Activated CD4-positive, alpha-beta memory T cell treated with anti-CD3 and anti-CD28 coated beads, Interleukin-2, amount 10 ng/mL, durations not matched to agents 7 days and 5 days (primary cell): ENCODE data around the gene SHFL. TPM values are rescaled to one million over a fixed set of nuclear protein-coding genes. Genes with fewer than 3 reads are reported as not detected.

Source experiments
- CTCF ChIA-PET: fragments of 350-600 bp; sonication (Branson Sonifier 250); formaldehyde crosslinking; loops from one replicate; lab custom pipeline; 2021; ENCODE audit warnings: antibody characterized with exemption, inconsistent platforms; lab: Charles Lee
- POLR2A ChIA-PET: fragments of 350-600 bp; sonication (Branson Sonifier 250); formaldehyde crosslinking; loops from one replicate; lab custom pipeline; 2021; ENCODE audit warnings: antibody characterized with exemption; lab: Charles Lee
- DNase-seq: peaks from one replicate; pipeline ENCODE4 v3.0.0-alpha.2; 2020
- H3K27ac Mint-ChIP-seq: one replicate; pipeline ENCODE4 v1.8.0; 2021; ENCODE audit warnings: mild to moderate bottlenecking, mixed read lengths
- H3K27me3 Mint-ChIP-seq: one replicate; pipeline ENCODE4 v1.8.0; 2021; ENCODE audit warnings: mixed read lengths
- H3K36me3 Mint-ChIP-seq: one replicate; pipeline ENCODE4 v1.8.0; 2021; ENCODE audit warnings: low read depth, mixed read lengths
- H3K4me1 Mint-ChIP-seq: one replicate; pipeline ENCODE4 v1.8.0; 2021; ENCODE audit warnings: mixed read lengths
- H3K4me3 Mint-ChIP-seq: one replicate; pipeline ENCODE4 v1.8.0; 2021; ENCODE audit warnings: mild to moderate bottlenecking, mixed read lengths
- H3K9me3 Mint-ChIP-seq: one replicate; pipeline ENCODE4 v1.8.0; 2021; ENCODE audit warnings: mixed read lengths
- total RNA-seq, 2 experiments: library from RNA; stranded (reverse); gene quantifications; one replicate each; pipeline ENCODE4 v1.2.3, GENCODE V29; 2021

Gene SHFL
- total RNA-seq, 2 experiments from 2014 or later: 103 to 108 TPM

GRCh38 chr19:10105509-10106099 lies 19.5 kb downstream of the SHFL start:
- CTCF ChIA-PET: interaction anchor here (1.3 kb wide), 1 partner anchor 9 kb away, joined by 7 read pairs; no protein-coding TSS in a partner anchor
- peak overlapping the region; percentile 97 for H3K27ac Mint-ChIP-seq
- peak overlapping the region; percentile 88 for H3K4me3 Mint-ChIP-seq
- peak; percentile 73 for DNase-seq
- H3K27me3 Mint-ChIP-seq: no peaks in the 10 kb centered on the region
- H3K9me3 Mint-ChIP-seq: no peaks in the 10 kb centered on the region
- H3K36me3 Mint-ChIP-seq: peaks cover 38% of the 10 kb centered on the region
- peaks cover 76% of the 10 kb centered on the region for H3K4me1 Mint-ChIP-seq
- POLR2A ChIA-PET: interaction anchor here (0.8 to 7.8 kb wide), 9 partner anchors 10 to 165 kb away, joined by 3 to 96 read pairs (median 5); partner anchors contain the start of genes DNMT1, EIF3G, ICAM1 and P2RY11

DNA sequence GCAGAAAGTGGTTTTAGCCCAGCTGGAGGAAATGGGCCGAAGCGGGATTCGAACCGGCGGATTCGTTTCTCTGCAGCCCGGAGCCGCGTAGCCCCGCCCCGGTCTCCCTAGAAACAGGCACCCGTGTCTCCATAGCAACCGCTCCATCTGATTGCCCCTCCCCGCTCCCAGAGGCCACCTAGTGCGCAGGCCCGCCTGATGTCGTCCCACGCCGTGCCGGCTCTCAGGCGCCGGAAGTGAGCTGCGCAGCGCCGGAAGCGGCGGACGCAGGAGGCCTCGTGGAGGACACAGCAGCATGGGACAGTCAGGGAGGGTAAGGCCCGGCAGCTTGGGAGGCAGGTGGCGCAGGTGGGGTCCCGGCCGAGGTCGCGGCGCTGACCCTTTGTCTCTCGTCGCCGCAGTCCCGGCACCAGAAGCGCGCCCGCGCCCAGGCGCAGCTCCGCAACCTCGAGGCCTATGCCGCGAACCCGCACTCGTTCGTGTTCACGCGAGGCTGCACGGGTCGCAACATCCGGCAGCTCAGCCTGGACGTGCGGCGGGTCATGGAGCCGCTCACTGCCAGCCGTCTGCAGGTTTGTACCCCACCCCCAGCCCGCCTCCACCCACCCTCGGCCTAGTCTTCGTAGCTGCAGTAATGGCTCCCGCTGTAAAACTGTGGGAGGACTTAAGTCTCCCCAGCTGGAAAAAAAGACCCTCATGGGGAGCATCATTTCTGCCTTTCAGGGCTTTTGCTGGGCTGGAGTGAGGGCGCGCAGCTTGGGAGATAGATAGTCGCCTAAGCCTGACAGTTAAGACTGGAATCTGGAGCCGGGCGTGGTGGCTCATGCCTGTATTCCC lies 20.2 kb downstream of the SHFL start, which contains the start of gene PPAN:
Gene PPAN, plus strand, starts transcription at position 263 of the 837 bp plus-strand sequence. Its CDS starts 33 bp downstream, at position 296.
- Mint-ChIP-seq H3K4me1 (peaks cover 79% of the 10 kb centered on the region), H3K4me3 (peak within 1 kb of the TSS; percentile 88), H3K27ac (peak within 1 kb of the TSS; percentile 97), H3K27me3 (no peaks in the 10 kb centered on the region), H3K9me3 (no peaks in the 10 kb centered on the region), H3K36me3 (peaks cover 42% of the 10 kb centered on the region)
- CTCF ChIA-PET: interaction anchor here (0.6 to 1.6 kb wide), 3 partner anchors 10 to 1122 kb away, joined by 4 to 7 read pairs (median 6); no protein-coding TSS in a partner anchor
- peak; percentile 98 for DNase-seq
- POLR2A ChIA-PET: interaction anchor here (0.7 to 7.8 kb wide), 10 partner anchors 10 to 164 kb away, joined by 3 to 96 read pairs (median 4); partner anchors contain the start of genes DNMT1, EIF3G, ICAM1 and P2RY11

DNA sequence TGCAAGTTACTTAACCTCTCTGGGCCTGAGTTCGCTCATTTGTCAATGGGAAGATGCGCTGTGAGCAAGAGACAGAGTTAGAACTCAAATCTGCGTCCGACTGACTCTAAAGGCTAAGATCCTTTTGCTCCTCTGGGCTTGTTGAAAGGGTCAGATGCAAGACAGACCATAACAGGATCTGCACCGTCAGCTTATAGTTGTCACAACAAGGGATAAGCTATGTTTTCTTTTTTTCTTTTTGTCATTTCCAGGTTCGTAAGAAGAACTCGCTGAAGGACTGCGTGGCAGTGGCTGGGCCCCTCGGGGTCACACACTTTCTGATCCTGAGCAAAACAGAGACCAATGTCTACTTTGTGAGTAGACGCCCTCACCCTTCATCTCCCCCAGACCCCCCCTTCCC lies 21.1 kb downstream of the SHFL start:
- H3K4me3 Mint-ChIP-seq: peak overlapping the region; percentile 88
- CTCF ChIA-PET: interaction anchor here (1.1 to 9.3 kb wide), 4 partner anchors 10 to 175 kb away, joined by 3 to 72 read pairs (median 5); partner anchors contain the start of gene EIF3G
- POLR2A ChIA-PET: interaction anchor here (1.1 to 7.8 kb wide), 4 partner anchors 9 to 129 kb away, joined by 4 to 96 read pairs (median 10); partner anchors contain the start of genes EIF3G and P2RY11
- peaks cover 82% of the 10 kb centered on the region for H3K4me1 Mint-ChIP-seq
- H3K27ac Mint-ChIP-seq: peak overlapping the region; percentile 69
- no peak for DNase-seq
- H3K27me3 Mint-ChIP-seq: no peaks in the 10 kb centered on the region
- peaks cover 49% of the 10 kb centered on the region for H3K36me3 Mint-ChIP-seq
- H3K9me3 Mint-ChIP-seq: no peaks in the 10 kb centered on the region

GRCh38 chr19:10107817-10108367 lies 21.8 kb downstream of the SHFL start:
- POLR2A ChIA-PET: interaction anchor here (1.1 to 7.8 kb wide), 3 partner anchors 8 to 35 kb away, joined by 6 to 96 read pairs (median 14); partner anchors contain the start of genes EIF3G and P2RY11
- no peaks in the 10 kb centered on the region for H3K9me3 Mint-ChIP-seq
- peak overlapping the region; percentile 88 for H3K4me3 Mint-ChIP-seq
- peaks cover 82% of the 10 kb centered on the region for H3K4me1 Mint-ChIP-seq
- CTCF ChIA-PET: interaction anchor here (1.1 to 9.3 kb wide), 5 partner anchors 10 to 281 kb away, joined by 3 to 72 read pairs (median 5); partner anchors contain the start of gene EIF3G
- no peak for DNase-seq
- H3K36me3 Mint-ChIP-seq: peaks cover 55% of the 10 kb centered on the region
- H3K27me3 Mint-ChIP-seq: no peaks in the 10 kb centered on the region
- H3K27ac Mint-ChIP-seq: peak overlapping the region; percentile 69

DNA sequence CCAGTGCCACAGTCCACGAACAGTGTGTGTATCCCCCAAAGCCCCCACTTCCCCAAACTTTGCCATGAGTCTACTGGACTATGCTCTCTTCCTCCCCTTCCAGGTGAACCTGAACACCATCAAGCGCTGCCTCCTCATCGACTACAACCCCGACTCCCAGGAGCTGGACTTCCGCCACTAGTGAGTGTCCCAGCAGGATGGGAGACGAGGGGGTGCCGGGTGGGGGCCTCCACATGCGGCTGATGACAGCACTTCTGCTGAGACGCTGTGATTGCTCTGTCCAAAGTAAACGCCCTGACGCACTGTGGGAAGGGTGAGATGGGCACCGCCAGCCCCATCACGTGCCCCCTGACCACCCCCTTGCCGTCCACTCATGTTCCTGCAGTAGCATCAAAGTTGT lies 23.4 kb downstream of the SHFL start:
- no peak overlapping the region for H3K4me3 Mint-ChIP-seq
- CTCF ChIA-PET: interaction anchor here (1.2 to 9.3 kb wide), 4 partner anchors 9 to 280 kb away, joined by 3 to 72 read pairs (median 5); no protein-coding TSS in a partner anchor
- POLR2A ChIA-PET: interaction anchor here (0.5 to 7.3 kb wide), 3 partner anchors 8 to 13 kb away, joined by 3 to 52 read pairs (median 5); no protein-coding TSS in a partner anchor
- H3K27ac Mint-ChIP-seq: peak overlapping the region; percentile 31
- H3K27me3 Mint-ChIP-seq: no peaks in the 10 kb centered on the region
- no peaks in the 10 kb centered on the region for H3K9me3 Mint-ChIP-seq
- H3K4me1 Mint-ChIP-seq: peaks cover 85% of the 10 kb centered on the region
- no peak for DNase-seq
- H3K36me3 Mint-ChIP-seq: peaks cover 58% of the 10 kb centered on the region

DNA sequence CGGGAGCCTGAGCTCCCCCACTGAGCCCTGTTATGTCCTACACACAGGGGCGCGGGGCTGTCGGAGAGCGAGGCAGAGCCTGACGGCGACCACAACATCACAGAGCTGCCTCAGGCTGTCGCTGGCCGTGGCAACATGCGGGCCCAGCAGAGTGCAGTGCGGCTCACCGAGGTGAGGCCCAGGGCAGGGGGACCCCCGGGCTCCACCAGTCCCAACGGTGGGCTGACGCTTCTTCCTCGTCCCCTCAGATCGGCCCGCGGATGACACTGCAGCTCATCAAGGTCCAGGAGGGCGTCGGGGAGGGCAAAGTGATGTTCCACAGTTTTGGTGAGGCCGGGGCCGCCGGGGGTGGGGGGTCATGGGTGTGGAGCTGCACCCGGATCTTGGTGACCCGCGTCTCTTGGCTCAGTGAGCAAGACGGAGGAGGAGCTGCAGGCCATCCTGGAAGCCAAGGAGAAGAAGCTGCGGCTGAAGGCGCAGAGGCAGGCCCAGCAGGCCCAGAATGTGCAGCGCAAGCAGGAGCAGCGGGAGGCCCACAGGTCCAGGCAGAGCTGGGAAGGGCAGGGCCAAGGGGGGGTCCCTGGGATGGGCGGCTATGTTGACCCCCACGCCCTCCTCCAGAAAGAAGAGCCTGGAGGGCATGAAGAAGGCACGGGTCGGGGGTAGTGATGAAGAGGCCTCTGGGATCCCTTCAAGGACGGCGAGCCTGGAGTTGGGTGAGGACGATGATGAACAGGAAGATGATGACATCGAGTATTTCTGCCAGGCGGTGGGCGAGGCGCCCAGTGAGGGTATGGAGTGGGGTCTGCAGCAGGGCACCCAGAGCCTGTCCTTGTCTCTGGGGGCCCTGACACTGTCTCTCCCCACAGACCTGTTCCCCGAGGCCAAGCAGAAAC lies 24.2 kb downstream of the SHFL start:
- Mint-ChIP-seq H3K4me3 (peak overlapping the region; percentile 34), H3K4me1 (peaks cover 80% of the 10 kb centered on the region), H3K27ac (peak overlapping the region; percentile 84), H3K9me3 (no peaks in the 10 kb centered on the region), H3K36me3 (peaks cover 65% of the 10 kb centered on the region), H3K27me3 (no peaks in the 10 kb centered on the region)
- DNase-seq: no peak
- ChIA-PET POLR2A (interaction anchor here (0.5 to 7.3 kb wide), 3 partner anchors 8 to 14 kb away, joined by 3 to 52 read pairs (median 5); no protein-coding TSS in a partner anchor), CTCF (interaction anchor here (1.2 to 9.3 kb wide), 4 partner anchors 8 to 179 kb away, joined by 3 to 72 read pairs (median 14); no protein-coding TSS in a partner anchor)

DNA sequence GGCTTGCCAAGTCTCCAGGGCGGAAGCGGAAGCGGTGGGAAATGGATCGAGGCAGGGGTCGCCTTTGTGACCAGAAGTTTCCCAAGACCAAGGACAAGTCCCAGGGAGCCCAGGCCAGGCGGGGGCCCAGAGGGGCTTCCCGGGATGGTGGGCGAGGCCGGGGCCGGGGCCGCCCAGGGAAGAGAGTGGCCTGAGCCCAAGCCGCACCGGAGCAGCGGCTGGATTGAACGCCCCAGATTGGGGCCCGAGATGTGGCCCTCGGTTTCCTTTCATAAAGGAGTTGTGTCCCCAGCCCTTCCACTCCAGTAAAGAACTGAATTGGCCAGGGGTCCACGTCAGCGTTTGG lies 24.8 kb downstream of the SHFL start:
- Mint-ChIP-seq H3K4me1 (peaks cover 74% of the 10 kb centered on the region), H3K9me3 (no peaks in the 10 kb centered on the region), H3K36me3 (peaks cover 68% of the 10 kb centered on the region), H3K4me3 (peak overlapping the region; percentile 70), H3K27me3 (no peaks in the 10 kb centered on the region), H3K27ac (peak overlapping the region; percentile 95)
- ChIA-PET CTCF (interaction anchor here (3.6 to 9.3 kb wide), 2 partner anchors 14 to 179 kb away, joined by 23 to 72 read pairs; no protein-coding TSS in a partner anchor), POLR2A (interaction anchor here (1.2 to 10.1 kb wide), 3 partner anchors 6 to 83 kb away, joined by 5 to 96 read pairs (median 52); partner anchors contain the start of genes ANGPTL6, DNMT1 and PPAN)
- no peak for DNase-seq

DNA sequence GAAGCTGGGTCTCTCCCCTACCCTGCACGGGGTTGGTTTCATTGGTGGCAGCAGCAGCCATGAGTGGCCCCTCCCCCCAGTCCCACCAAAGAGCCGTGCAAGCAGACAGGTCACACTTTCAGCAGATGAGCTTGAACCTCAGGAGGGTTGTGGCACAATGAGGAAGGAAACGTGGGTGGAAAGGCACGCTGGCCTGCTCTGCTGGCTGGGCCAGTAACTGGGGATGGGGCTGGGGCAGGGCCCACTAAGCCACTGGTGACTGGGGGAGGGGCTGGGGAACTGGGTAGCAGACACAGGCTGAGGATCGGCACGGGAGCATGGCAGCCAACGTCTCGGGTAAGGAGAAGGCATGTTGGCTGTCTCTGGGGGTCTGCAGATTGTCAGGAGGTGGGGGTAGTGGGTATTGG lies 25.3 kb downstream of the SHFL start, which contains the start of gene P2RY11:
Gene P2RY11, plus strand, starts transcription at position 289 of the 407 bp plus-strand sequence. Its CDS starts 29 bp downstream, at position 318.
- H3K4me3 Mint-ChIP-seq: peak within 1 kb of the TSS; percentile 70
- POLR2A ChIA-PET: interaction anchor here (0.8 to 10.1 kb wide), 5 partner anchors 6 to 83 kb away, joined by 3 to 96 read pairs (median 5); partner anchors contain the start of genes ANGPTL6, DNMT1 and PPAN
- peak; percentile 67 for DNase-seq
- H3K27me3 Mint-ChIP-seq: no peaks in the 10 kb centered on the region
- CTCF ChIA-PET: interaction anchor here (1.2 to 9.3 kb wide), 3 partner anchors 9 to 180 kb away, joined by 4 to 72 read pairs (median 23); partner anchors contain the start of gene EIF3G
- H3K4me1 Mint-ChIP-seq: peaks cover 74% of the 10 kb centered on the region
- H3K27ac Mint-ChIP-seq: peak within 1 kb of the TSS; percentile 95
- no peaks in the 10 kb centered on the region for H3K9me3 Mint-ChIP-seq
- peaks cover 72% of the 10 kb centered on the region for H3K36me3 Mint-ChIP-seq

GRCh38 chr19:10112037-10112761 lies 26.1 kb downstream of the SHFL start:
- Mint-ChIP-seq H3K4me3 (peak overlapping the region; percentile 70), H3K27me3 (no peaks in the 10 kb centered on the region), H3K27ac (peak overlapping the region; percentile 95), H3K36me3 (peaks cover 74% of the 10 kb centered on the region), H3K4me1 (peaks cover 69% of the 10 kb centered on the region), H3K9me3 (no peaks in the 10 kb centered on the region)
- peak; percentile 65 for DNase-seq
- POLR2A ChIA-PET: interaction anchor here (0.8 to 10.1 kb wide), 7 partner anchors 7 to 82 kb away, joined by 3 to 96 read pairs (median 5); partner anchors contain the start of genes ANGPTL6, DNMT1 and PPAN
- CTCF ChIA-PET: interaction anchor here (0.6 to 9.3 kb wide), 8 partner anchors 8 to 181 kb away, joined by 4 to 72 read pairs (median 8); partner anchors contain the start of genes ANGPTL6 and EIF3G

DNA sequence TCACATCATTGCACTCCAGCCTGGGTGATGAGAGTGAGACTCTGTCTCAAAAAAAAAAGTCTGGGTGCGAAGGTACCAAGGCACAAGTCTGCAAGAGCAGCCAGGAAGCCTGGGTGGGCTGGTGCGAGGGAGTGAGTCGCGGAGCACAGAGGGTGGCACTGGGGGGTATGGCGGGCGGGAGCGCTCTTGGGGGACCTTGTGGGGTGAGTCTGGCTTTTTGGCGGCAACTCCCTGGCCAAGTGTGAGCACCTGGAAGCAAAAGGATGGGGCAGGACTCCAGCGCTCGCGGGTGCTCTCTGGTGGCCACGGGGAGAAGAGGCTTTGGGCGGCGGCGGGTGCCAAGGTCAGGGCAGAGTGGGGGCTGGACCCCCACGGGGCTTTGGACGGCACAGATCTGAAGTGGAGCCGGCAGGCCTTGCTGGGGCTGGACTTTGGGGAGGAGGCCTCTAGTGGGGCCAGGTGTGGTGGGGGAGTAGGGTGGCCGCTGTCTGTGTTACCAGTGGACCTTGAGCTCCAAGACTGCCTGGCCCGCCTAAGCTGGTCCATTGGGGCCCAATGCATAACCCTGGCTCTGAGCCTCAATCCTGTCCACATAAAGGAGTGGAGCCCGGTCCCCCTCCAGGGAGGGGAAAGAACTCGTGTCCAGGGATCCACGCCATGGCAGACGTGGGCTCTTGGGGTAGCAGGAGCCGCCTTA lies 26.9 kb downstream of the SHFL start:
- Mint-ChIP-seq H3K4me3 (peak overlapping the region; percentile 70), H3K27me3 (no peaks in the 10 kb centered on the region), H3K9me3 (no peaks in the 10 kb centered on the region), H3K4me1 (peaks cover 64% of the 10 kb centered on the region), H3K36me3 (peaks cover 69% of the 10 kb centered on the region), H3K27ac (peak overlapping the region; percentile 95)
- POLR2A ChIA-PET: interaction anchor here (1.0 to 10.1 kb wide), 5 partner anchors 8 to 30 kb away, joined by 3 to 96 read pairs (median 6); partner anchors contain the start of genes ANGPTL6 and PPAN
- CTCF ChIA-PET: interaction anchor here (0.5 to 9.3 kb wide), 9 partner anchors 9 to 276 kb away, joined by 3 to 72 read pairs (median 8); partner anchors contain the start of gene ANGPTL6
- peak; percentile 74 for DNase-seq
